HEK293T (cell line): ENCODE data around the gene MEIOSIN.

Experiments used
- ARNT ChIP-seq: fragments of 450-650 bp; IDR thresholded peaks from 2 replicates; pipeline ENCODE4 v1.6.1; 2017; ENCODE audit warnings: mild to moderate bottlenecking
- BHLHE40 ChIP-seq: fragments of 450-650 bp; IDR thresholded peaks from 2 replicates; pipeline ENCODE4 v1.6.1; 2016; ENCODE audit warnings: mild to moderate bottlenecking, moderate library complexity, borderline replicate concordance
- CTBP1 ChIP-seq: fragments of 450-650 bp; IDR thresholded peaks from 2 replicates; pipeline ENCODE4 v1.6.1; 2016; ENCODE audit warnings: borderline replicate concordance
- ELF4 ChIP-seq: fragments of 450-650 bp; IDR thresholded peaks from 2 replicates; pipeline ENCODE4 v1.6.1; 2017; ENCODE audit warnings: antibody characterized with exemption
- FOXA1 ChIP-seq: fragments of 450-650 bp; IDR thresholded peaks from 2 replicates; pipeline ENCODE4 v1.6.1; 2016; ENCODE audit warnings: mild to moderate bottlenecking
- FOXK2 ChIP-seq: fragments of 450-650 bp; IDR thresholded peaks from 2 replicates; pipeline ENCODE4 v1.6.1; 2016; ENCODE audit warnings: mild to moderate bottlenecking
- FOXM1 ChIP-seq: fragments of 450-650 bp; IDR thresholded peaks from 2 replicates; pipeline ENCODE4 v1.6.1; 2017; ENCODE audit warnings: mild to moderate bottlenecking, borderline replicate concordance
- L3MBTL2 ChIP-seq: fragments of 450-650 bp; conservative IDR thresholded peaks from 2 replicates; pipeline ENCODE4 v1.6.1; 2016; ENCODE audit warnings: mild to moderate bottlenecking
- NFRKB ChIP-seq: fragments of 450-650 bp; IDR thresholded peaks from 2 replicates; pipeline ENCODE4 v1.6.1; 2016; ENCODE audit warnings: mild to moderate bottlenecking, moderate library complexity
- SP1 ChIP-seq: fragments of 450-650 bp; IDR thresholded peaks from 2 replicates; pipeline ENCODE4 v1.6.1; 2017
- SUZ12 ChIP-seq: fragments of 450-650 bp; IDR thresholded peaks from 2 replicates; pipeline ENCODE4 v1.6.1; 2016; ENCODE audit warnings: mild to moderate bottlenecking
- TARDBP ChIP-seq: fragments of 450-650 bp; IDR thresholded peaks from 2 replicates; pipeline ENCODE4 v1.6.1; 2016
- ZNF384 ChIP-seq: fragments of 450-650 bp; IDR thresholded peaks from 2 replicates; pipeline ENCODE4 v1.6.1; 2016

DNA sequence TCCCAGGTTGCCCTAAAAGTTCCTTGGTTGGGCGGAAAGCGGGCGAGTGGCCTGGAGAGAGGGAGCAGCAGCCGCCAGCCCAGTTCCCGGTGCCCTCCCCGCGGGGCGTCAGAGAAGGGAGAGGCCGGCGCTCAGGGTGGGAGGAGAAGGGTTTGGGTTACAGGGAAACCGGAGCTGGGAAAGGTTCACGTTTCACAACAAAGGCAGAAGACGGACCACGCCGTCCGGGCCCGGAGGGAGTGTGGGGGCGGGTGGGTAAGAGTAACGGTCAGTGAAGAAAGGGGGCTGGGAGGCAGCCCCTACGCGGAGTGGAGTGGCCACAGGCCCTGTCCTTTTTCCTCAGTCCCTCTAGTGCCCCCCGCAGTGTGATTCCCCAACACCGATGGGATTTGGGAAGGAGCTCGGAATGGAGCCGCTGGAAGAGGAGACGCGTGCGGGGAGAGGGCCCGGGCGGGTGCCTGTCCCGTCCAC, 34.2 kb downstream of the MEIOSIN start:
- TF ChIP-seq FOXA1 = no peak
- TF ChIP-seq L3MBTL2 = no peak
- no peak for TF ChIP-seq NFRKB
- TF ChIP-seq SUZ12 = no peak
- no peak for TF ChIP-seq ELF4
- no peak for TF ChIP-seq FOXM1
- no peak for TF ChIP-seq ARNT
- no peak for TF ChIP-seq CTBP1
- no peak for TF ChIP-seq BHLHE40
- no peak for TF ChIP-seq TARDBP
- TF ChIP-seq SP1 = no peak
- no peak for TF ChIP-seq FOXK2
- TF ChIP-seq ZNF384 = no peak
